DMS153 (cell line): Measurements from ENCODE around the gene USP54.

Experiments
- DNase-seq: peaks from one replicate; lab custom pipeline; 2025; lab: John Stamatoyannopoulos, UW

Gene USP54

DNA sequence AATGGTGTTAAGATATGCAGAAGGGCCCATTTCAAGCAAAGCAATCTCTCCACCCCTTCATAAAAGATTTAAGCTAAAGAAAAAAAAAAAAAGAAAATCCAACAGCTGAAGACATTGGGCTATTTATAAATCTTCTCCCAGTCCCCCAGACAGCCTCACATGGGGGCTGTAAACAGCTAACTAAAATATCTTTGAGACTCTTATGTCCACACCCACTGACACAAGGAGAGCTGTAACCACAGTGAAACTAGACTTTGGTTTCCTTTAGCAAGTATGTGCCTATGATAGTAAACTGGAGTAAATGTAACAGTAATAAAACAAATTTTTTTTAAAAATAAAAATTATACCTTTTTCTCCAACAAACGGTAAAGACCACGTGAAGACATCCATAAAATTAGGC is 123.9 kb downstream of the USP54 start:
- no peak for DNase-seq

DNA sequence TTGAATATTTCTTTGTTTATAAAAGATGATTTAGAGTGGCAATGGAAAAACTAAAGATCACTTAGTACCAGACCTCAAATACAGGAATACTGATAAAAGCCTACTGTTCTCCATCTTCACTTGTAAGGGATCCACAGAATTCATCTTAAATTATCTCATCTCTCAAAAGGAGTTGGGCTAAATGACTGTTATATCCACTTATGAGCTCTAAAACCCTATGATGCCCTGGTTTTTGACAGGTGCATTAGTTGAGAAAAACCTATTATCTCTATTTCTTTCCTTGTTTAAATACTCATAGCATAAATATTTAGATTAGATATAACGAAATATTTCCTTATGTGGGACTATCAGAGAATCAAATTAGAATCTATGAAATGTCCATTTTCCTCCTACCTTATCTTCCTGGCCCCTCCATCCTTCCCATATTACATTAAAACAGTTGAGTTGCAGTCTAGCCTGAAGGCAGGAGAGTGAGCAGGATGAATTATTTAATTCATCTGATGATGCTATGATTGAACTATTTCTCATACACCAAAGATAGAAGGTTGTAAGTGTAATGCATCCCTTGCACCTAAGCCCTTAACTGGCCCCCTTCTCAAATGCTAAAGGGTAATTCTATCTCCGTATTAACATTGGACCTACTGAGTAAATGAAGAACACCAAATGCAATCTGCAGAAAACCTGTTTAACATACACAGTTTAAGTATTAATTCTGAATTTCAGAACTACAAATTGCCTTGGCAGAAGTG is 125.0 kb downstream of the USP54 start:
- no peak for DNase-seq

DNA sequence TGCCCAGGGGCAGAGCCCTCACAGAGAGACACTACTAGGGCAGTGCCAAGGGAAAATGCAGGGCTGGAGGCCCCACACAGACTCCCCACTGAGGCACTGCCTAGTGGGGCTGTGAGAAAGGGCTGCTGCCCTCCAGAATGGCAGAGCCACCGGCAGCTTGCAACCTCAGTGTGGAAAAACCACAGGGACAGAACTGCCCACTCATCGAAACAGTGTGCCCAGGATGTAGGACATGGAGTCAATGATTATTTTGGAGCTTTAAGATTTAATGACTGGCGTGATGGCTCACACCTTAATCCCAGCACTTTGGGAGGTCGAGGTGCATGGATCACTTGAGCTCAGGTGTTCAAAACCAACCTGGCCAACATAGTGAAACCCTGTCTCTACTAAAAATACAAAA is 130.2 kb downstream of the USP54 start:
- no peak for DNase-seq

DNA sequence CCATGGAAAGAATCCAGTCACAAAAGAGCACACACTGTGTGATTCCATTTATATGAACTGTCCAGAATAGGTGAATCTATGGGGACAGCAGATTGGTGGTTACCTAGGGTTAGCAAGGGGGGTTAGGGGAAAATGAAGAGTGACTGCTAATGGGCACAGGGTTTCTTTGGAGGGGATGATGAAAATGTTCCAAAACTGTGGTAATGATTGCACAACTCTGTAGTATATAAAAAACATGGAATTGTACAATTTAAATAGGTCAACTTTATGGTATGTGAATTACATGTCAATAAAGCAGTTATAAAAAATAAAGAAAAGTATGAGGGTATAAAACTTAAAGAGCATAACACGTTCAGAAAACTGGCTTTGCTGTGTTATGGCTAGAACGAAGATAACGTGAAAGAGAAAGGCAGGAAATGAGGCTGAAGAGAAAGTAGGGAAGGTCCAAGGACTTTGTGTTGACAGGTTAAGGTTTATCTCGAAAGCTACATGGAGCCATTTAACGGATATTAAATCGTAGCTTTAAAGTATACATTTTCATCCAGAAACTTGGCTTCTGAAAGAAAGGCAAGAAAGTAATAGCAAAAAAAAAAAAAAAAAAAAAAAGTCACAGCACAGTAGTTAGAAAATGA is 131.3 kb downstream of the USP54 start:
- DNase-seq = no peak

DNA sequence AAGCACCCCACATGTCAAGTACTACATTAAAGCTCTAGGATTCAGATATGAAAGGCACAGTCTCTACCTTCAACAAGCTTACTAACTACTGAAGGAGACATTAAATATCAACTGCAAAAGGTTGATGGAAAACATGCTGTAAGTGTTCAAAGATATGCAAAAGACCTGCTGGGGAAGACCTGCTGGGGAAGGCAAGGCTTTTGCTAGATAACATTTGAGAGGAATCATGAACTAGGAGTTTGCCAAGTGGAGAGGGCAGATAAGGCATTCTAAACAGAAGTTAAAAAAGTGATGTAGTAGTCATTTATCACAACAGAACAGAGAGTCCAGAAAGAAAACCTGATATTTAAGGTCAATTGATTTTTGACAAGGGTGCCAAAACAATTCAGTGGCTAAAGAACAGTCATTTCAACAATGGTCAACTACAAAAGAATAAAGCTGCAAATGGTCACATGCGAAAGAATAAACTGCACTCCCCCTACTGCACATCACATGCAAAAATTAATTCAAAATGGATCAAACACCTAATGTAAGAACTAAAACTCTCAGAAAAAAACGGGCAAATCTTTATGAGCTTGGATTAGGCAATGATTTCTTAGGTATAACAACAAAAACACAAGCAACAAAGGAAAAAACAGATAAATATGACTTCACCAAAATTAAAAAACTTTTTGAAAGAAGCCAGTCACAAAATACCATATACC is 134.8 kb downstream of the USP54 start:
- no peak for DNase-seq

DNA sequence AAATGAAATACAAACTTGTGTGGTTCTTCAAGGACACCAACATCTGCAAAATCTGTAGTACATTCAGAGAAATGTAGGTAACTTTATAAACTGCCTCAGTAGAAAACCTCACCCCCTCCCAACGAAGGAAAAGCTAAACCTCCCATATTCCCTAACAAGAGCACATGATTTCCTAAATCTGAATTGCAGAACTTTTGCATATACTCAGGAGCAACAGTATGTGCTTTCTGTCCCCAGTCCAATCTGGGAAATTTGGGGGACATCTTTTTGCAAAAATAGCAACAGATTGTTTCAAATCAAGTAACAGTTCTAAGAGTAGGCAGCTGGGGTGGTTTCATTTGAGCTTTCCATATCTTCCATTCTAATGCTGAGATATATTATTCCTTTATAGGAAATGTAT is 142.0 kb downstream of the USP54 start:
- no peak for DNase-seq

DNA sequence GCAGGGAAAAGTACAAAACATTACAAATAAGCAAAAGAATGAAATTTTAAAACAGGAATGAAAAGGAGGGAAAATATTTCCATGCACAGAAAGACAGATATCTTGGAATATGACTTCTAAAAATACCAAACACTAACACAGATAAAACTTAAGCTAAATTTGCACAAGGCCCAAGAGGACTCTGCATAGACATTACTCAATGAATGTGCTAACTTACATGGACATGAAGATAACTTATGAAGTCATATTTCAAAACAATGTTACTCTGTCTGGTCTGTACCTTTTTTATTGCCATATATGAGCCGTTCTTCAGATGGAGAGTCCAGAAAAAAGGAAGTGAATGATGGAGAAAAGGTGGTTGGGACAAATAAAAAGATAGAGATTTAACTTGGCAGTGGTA is 142.8 kb downstream of the USP54 start:
- DNase-seq = no peak
